Gastroesophageal sphincter (tissue), 3 donors: ENCODE data around the gene FNDC11.

ENCODE experiments used
- CTCF ChIP-seq, 4 experiments: fragments of 200-600 bp in 2 of 4; fragments of 450-650 bp in 2 of 4; sonication (generic) in 1 of 4; IDR thresholded peaks; one replicate each; pipeline ENCODE4 v1.5.1; 2017 to 2019; ENCODE audit warnings: antibody characterized with exemption in 4 of 4, mild to moderate bottlenecking in 2 of 4, moderate library complexity in 2 of 4
- POLR2A ChIP-seq, 2 donors: fragments of 450-650 bp; IDR thresholded peaks; one replicate each; pipeline ENCODE4 v1.6.1; 2017; ENCODE audit warnings: antibody characterized with exemption in 2 of 2, mild to moderate bottlenecking in 2 of 2, moderate library complexity in 1 of 2

GRCh38 chr20:63560856-63561609 lies 7.1 kb downstream of the FNDC11 start:
- TF ChIP-seq CTCF (IDR thresholded peaks at IDR 0.05): no peak
- TF ChIP-seq POLR2A (IDR thresholded peaks at IDR 0.05): no peak
